Neural crest cell (in vitro differentiated cells): Measurements from ENCODE around the gene HSPA1L. TPM values are rescaled to one million over a fixed set of nuclear protein-coding genes. Genes with fewer than 3 reads are reported as not detected.
"Not testable (repeated sequence)": the region's sequence is repeated elsewhere in the genome, so short reads cannot be mapped to it uniquely, and the experiment has no call there.

Experiments
- DNase-seq: peaks from one replicate; pipeline ENCODE4 v3.0.0; 2021; ENCODE audit warnings: low read depth, mixed read lengths, low spot score
- H3K27ac Mint-ChIP-seq: one replicate; pipeline ENCODE4 v1.8.0; 2021; ENCODE audit warnings: mild to moderate bottlenecking, mixed read lengths; ENCODE audit not compliant: unreplicated experiment
- H3K27me3 Mint-ChIP-seq: 2 replicates; pipeline ENCODE4 v1.8.0; 2021; ENCODE audit warnings: low read depth, mild to moderate bottlenecking, mixed read lengths
- H3K36me3 Mint-ChIP-seq: 2 replicates; pipeline ENCODE4 v1.8.0; 2021; ENCODE audit warnings: low read depth, mild to moderate bottlenecking, mixed read lengths
- H3K4me1 Mint-ChIP-seq: 2 replicates; pipeline ENCODE4 v1.8.0; 2021; ENCODE audit warnings: mixed read lengths
- H3K4me3 Mint-ChIP-seq: one replicate; pipeline ENCODE4 v1.8.0; 2021; ENCODE audit warnings: mild to moderate bottlenecking, mixed read lengths
- H3K9me3 Mint-ChIP-seq: 2 replicates; pipeline ENCODE4 v1.8.0; 2021; ENCODE audit warnings: mixed read lengths
- total RNA-seq: library from RNA; stranded (reverse); gene quantifications from 2 replicates; pipeline ENCODE4 v1.2.1, GENCODE V29; 2021
- TF ChIP-seq, protein P1 (sequence below): fragments of 200-600 bp; sonication (generic); conservative IDR thresholded peaks from 2 replicates; pipeline ENCODE4 v1.5.0; 2021; ENCODE audit warnings: antibody characterized with exemption, mild to moderate bottlenecking

Gene HSPA1L
- total RNA-seq, 1 donor from 2014 or later: 1.8 TPM

DNA sequence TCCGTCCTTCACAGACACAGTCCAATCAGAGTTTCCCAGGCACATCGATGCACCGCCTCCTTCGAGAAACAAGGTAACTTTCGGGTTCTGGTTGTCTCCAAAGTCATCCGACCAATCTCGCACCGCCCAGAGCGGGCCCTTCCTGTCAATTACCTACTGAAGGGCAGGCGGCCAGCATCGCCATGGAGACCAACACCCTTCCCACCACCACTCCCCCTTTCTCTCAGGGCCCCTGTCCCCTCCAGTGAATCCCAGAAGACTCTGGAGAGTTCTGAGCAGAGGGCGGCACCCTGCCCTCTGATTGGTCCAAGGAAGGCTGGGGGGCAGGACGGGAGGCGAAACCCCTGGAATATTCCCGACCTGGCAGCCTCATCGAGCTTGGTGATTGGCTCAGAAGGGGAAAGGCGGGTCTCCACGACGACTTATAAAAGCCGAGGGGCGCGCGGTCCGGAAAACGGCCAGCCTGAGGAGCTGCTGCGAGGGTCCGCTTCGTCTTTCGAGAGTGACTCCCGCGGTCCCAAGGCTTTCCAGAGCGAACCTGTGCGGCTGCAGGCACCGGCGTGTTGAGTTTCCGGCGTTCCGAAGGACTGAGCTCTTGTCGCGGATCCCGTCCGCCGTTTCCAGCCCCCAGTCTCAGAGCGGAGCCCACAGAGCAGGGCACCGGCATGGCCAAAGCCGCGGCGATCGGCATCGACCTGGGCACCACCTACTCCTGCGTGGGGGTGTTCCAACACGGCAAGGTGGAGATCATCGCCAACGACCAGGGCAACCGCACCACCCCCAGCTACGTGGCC, 12.4 kb upstream of the HSPA1L start, which contains the start of gene HSPA1B:
TSS of gene HSPA1B (plus strand) at position 453 of the 794 bp plus-strand sequence. CDS start at position 666, 213 bp downstream.
- Mint-ChIP-seq H3K4me1 (peaks cover 47% of the 10 kb centered on the region), H3K9me3 (no peaks in the 10 kb centered on the region), H3K27ac (peak within 1 kb of the TSS; percentile 70), H3K36me3 (peaks cover 2% of the 10 kb centered on the region), H3K27me3 (peaks cover 10% of the 10 kb centered on the region), H3K4me3 (peak within 1 kb of the TSS; percentile 86)
- TF ChIP-seq, protein P1, sequence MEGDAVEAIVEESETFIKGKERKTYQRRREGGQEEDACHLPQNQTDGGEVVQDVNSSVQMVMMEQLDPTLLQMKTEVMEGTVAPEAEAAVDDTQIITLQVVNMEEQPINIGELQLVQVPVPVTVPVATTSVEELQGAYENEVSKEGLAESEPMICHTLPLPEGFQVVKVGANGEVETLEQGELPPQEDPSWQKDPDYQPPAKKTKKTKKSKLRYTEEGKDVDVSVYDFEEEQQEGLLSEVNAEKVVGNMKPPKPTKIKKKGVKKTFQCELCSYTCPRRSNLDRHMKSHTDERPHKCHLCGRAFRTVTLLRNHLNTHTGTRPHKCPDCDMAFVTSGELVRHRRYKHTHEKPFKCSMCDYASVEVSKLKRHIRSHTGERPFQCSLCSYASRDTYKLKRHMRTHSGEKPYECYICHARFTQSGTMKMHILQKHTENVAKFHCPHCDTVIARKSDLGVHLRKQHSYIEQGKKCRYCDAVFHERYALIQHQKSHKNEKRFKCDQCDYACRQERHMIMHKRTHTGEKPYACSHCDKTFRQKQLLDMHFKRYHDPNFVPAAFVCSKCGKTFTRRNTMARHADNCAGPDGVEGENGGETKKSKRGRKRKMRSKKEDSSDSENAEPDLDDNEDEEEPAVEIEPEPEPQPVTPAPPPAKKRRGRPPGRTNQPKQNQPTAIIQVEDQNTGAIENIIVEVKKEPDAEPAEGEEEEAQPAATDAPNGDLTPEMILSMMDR: no peak
- peak; percentile 93 for DNase-seq

DNA sequence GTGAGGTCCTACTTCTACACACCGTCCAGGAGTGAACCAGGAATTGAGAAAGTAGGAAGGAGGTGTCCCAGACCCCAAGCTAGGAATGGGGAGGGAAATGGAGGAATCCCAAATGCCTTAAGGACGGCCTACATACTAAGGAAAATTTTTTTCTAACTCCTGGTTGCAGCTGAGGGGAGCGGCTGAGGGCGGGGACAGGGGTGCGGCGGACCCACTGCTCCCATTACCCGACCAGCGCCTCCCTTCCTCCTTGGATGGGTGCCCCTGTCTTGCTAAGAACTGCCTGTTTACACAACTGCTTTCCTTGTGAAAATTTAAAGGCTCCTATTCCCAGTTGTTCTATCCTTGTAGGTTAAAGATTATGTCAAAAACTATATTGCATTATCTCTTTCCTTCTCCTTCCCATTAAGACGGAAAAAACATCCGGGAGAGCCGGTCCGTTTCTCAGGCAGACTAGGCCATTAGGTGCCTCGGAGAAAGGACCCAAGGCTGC, 11.8 kb upstream of the HSPA1L start:
- Mint-ChIP-seq H3K9me3 (no peaks in the 10 kb centered on the region), H3K4me1 (peaks cover 53% of the 10 kb centered on the region), H3K27me3 (peaks cover 10% of the 10 kb centered on the region), H3K27ac (peak overlapping the region; percentile 67), H3K36me3 (peaks cover 2% of the 10 kb centered on the region), H3K4me3 (peak overlapping the region; percentile 86)
- TF ChIP-seq, protein P1: no peak
- DNase-seq: no peak

DNA sequence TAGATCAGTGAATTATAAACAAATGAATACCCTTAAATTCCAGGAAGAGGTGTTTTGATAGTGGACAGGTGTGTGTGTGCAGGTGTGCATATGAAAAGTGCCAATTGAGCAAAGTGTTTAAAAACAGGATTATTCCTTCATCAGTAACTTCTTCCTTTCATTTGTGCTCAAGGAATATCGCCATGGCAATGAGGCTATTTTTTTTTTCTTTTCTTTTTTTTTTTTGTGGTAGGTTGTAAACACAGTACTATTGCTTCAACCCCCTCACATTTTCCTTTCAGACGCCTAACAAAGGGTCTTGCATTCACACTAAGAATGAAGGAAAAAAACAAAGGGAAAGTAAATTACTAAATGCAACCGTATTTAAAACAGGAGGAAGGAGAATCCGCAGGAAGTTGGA, 10.5 kb upstream of the HSPA1L start:
- H3K27ac Mint-ChIP-seq: no peak overlapping the region
- no peaks in the 10 kb centered on the region for H3K9me3 Mint-ChIP-seq
- DNase-seq: no peak
- H3K4me3 Mint-ChIP-seq: peak overlapping the region; percentile 76
- peaks cover 10% of the 10 kb centered on the region for H3K27me3 Mint-ChIP-seq
- peaks cover 2% of the 10 kb centered on the region for H3K36me3 Mint-ChIP-seq
- TF ChIP-seq, protein P1: no peak
- H3K4me1 Mint-ChIP-seq: peaks cover 58% of the 10 kb centered on the region

DNA sequence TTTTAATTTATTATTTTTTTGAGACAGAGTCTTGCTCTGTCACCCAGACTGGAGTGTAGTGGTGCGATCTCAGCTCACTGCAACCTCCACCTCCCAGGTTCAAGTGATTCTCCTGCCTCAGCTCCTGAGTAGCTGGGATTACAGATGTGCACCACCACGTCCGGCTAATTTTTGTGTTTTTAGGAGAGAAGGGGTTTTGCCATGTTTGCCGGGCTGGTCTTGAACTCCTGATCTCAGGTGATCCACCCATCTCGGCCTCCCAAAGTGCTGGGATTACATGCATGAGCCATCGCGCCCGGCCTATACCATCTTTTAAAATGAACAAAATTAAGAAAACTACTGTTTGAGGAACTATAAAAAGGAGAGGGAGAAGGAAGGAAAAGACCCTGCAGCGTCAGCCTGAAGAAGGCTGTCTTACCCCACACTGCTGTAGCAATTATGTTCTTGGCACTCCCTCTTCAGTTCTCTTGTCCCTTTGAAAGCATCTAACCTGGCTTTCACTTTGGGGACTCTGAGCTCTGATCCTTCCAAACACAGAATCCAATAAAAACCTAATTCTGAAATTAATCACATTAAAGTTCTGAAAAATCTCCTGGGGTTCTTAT, 8.6 kb upstream of the HSPA1L start:
- Mint-ChIP-seq H3K4me3 (peak overlapping the region; percentile 50), H3K4me1 (peaks cover 49% of the 10 kb centered on the region)
- not testable (repeated sequence) for H3K27me3 Mint-ChIP-seq, H3K36me3 Mint-ChIP-seq, DNase-seq, H3K9me3 Mint-ChIP-seq, H3K27ac Mint-ChIP-seq

DNA sequence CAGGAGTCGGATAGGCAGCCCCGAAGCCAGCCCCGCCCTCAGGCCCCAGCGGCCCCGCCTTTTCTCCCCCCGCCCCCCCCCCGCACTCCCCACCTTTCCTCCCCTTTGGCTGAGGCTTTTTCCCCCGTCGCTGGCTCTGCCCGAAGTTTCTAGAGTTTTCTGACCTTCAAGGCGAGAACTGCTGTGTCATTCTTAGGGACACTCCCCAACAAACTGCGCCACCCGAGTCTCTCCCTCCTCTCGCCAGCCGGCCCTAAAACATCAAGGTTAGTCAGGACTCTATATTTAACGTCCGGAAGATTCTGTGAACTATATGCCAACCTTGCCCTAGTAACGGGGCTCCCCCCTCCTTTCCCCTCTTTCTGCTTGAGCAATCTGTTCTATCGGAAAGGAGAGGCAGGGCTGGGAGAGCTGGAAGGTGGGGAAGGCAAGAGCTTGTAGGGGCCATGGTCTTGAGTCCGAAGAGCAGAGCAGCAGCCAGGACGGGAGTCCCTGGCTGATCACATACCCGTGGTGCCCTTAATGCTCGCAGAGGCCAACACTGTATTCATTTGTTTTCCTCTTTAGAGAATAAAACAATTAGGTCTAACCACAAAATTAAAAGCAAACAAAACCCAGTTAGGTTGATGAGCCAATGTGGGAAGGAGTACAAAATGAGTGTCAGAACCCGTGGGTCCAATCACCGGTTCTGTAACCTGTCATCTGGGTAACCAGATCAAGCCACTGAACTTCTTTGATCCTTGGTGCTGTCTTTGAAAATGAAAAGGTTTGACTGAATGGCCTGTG, 7.1 kb upstream of the HSPA1L start:
- Mint-ChIP-seq H3K36me3 (peaks cover 10% of the 10 kb centered on the region), H3K27me3 (no peaks in the 10 kb centered on the region), H3K9me3 (no peaks in the 10 kb centered on the region), H3K4me3 (peak overlapping the region; percentile 90), H3K27ac (peak overlapping the region; percentile 96), H3K4me1 (peaks cover 55% of the 10 kb centered on the region)
- DNase-seq: no peak
- TF ChIP-seq, protein P1: no peak
